NOMO-1 treated with dmso at 0.1 percent for 144 hours (cell line): ENCODE data around the gene LLCFC1.

Experiments used
- DNase-seq: peaks from one replicate; lab custom pipeline; 2025; ENCODE audit not compliant: unreplicated experiment; lab: John Stamatoyannopoulos, UW

The LLCFC1 gene

GRCh38 chr7:142910031-142910433 is 29.3 kb upstream of the LLCFC1 start:
- DNase-seq, result no peak

- DNase-seq, result no peak
These were observed 28.8 kb upstream of the LLCFC1 start for GRCh38 chr7:142910481-142910880.

- no peak for DNase-seq
These were observed 26.2 kb upstream of the LLCFC1 start for GRCh38 chr7:142913051-142913450.

GRCh38 chr7:142913566-142913965 is 25.7 kb upstream of the LLCFC1 start:
- no peak for DNase-seq

- no peak for DNase-seq
These were observed 25.2 kb upstream of the LLCFC1 start for GRCh38 chr7:142914121-142914520.

GRCh38 chr7:142915315-142915714 is 24.0 kb upstream of the LLCFC1 start:
- DNase-seq, result no peak

GRCh38 chr7:142916508-142916907 is 22.8 kb upstream of the LLCFC1 start:
- no peak for DNase-seq

GRCh38 chr7:142917447-142917846 is 21.8 kb upstream of the LLCFC1 start:
- DNase-seq, result no peak

- no peak for DNase-seq
These were observed 20.4 kb upstream of the LLCFC1 start for GRCh38 chr7:142918901-142919300.

GRCh38 chr7:142919656-142920055 is 19.6 kb upstream of the LLCFC1 start:
- DNase-seq, result no peak

- DNase-seq, result no peak
These were observed 15.9 kb upstream of the LLCFC1 start for GRCh38 chr7:142923391-142923790.

- DNase-seq, result no peak
These were observed 13.9 kb upstream of the LLCFC1 start for GRCh38 chr7:142925413-142925812.

GRCh38 chr7:142927085-142927745 is 12.1 kb upstream of the LLCFC1 start:
- DNase-seq, result peak; percentile 30

- DNase-seq, result no peak
These were observed 11.3 kb upstream of the LLCFC1 start for GRCh38 chr7:142927949-142928348.

- DNase-seq, result no peak
These were observed 9.1 kb upstream of the LLCFC1 start for GRCh38 chr7:142930126-142930730.

GRCh38 chr7:142932386-142933091 is 6.7 kb upstream of the LLCFC1 start:
- DNase-seq, result no peak

- no peak for DNase-seq
These were observed 6.2 kb upstream of the LLCFC1 start for GRCh38 chr7:142933092-142933475.

- DNase-seq, result no peak
These were observed 5.7 kb upstream of the LLCFC1 start, which contains the start of gene TRPV5 for GRCh38 chr7:142933624-142934023. Gene TRPV5 (minus strand): TSS chr7:142933746. CDS start chr7:142933459, 287 bp downstream.

GRCh38 chr7:142934056-142934455 is 5.2 kb upstream of the LLCFC1 start:
- no peak for DNase-seq

- no peak for DNase-seq
These were observed 3.2 kb upstream of the LLCFC1 start for GRCh38 chr7:142935941-142936565.

- DNase-seq, result no peak
These were observed 673 bp upstream of the LLCFC1 start for GRCh38 chr7:142938611-142939010.
